Vagina (tissue), 2 donors: ENCODE results near the gene UBQLNL. TPM values are rescaled to one million over a fixed set of nuclear protein-coding genes. Genes with fewer than 3 reads are reported as not detected.

Experiments used
- DNase-seq, 2 donors: peaks; one replicate each; pipeline ENCODE4 v3.0.0-alpha.2; 2017; ENCODE audit errors: extremely low spot score in 2 of 2
- H3K27ac ChIP-seq: fragments of 200-600 bp; sonication (generic); one replicate; pipeline ENCODE4 v1.5.1; 2019
- H3K27me3 ChIP-seq: fragments of 200-600 bp; sonication (generic); one replicate; pipeline ENCODE4 v1.5.1; 2019
- H3K36me3 ChIP-seq, 2 donors: fragments of 200-600 bp; sonication (generic); one replicate each; pipeline ENCODE4 v1.5.1; 2017 to 2019
- H3K4me1 ChIP-seq: fragments of 200-600 bp; sonication (generic); one replicate; pipeline ENCODE4 v1.5.1; 2019
- H3K4me3 ChIP-seq, 2 donors: fragments of 200-600 bp; sonication (generic); 1 replicate in 1 of 2; 2 replicates in 1 of 2; pipeline ENCODE4 v1.5.1; 2016 to 2019
- H3K9me3 ChIP-seq: fragments of 200-600 bp; sonication (generic); one replicate; pipeline ENCODE4 v1.5.1; 2019
- POLR2A ChIP-seq, 2 donors: fragments of 450-650 bp; IDR thresholded peaks; one replicate each; pipeline ENCODE4 v1.6.1; 2017; ENCODE audit warnings: antibody characterized with exemption in 2 of 2, mild to moderate bottlenecking in 2 of 2, moderate library complexity in 2 of 2
- POLR2AphosphoS5 ChIP-seq, 2 donors: sonication (generic); formaldehyde crosslinking; IDR thresholded peaks; one replicate each; pipeline ENCODE4 v1.9.0; 2017; ENCODE audit warnings: antibody characterized with exemption in 2 of 2, mild to moderate bottlenecking in 2 of 2, low read depth in 1 of 2; ENCODE audit not compliant: insufficient read depth in 1 of 2
- intact Hi-C: fragments of 100-400 bp; cut with DNase I; formaldehyde crosslinking; loops from one replicate; pipeline ENCODE4 v1.15.1; 2023
- total RNA-seq: library from RNA; depleted of rRNA; stranded (reverse); fragments of >200 nt; gene quantifications from one replicate; pipeline ENCODE4 v1.2.3, GENCODE V29; 2016
- TF ChIP-seq, protein P1 (sequence below), 3 experiments: fragments of 450-650 bp in 2 of 3; fragments of 200-600 bp in 1 of 3; sonication (generic) in 1 of 3; IDR thresholded peaks; one replicate each; pipeline ENCODE4 v1.5.1; 2017 to 2019; ENCODE audit warnings: antibody characterized with exemption in 3 of 3, mild to moderate bottlenecking in 2 of 3, moderate library complexity in 2 of 3

Gene UBQLNL, protein sequence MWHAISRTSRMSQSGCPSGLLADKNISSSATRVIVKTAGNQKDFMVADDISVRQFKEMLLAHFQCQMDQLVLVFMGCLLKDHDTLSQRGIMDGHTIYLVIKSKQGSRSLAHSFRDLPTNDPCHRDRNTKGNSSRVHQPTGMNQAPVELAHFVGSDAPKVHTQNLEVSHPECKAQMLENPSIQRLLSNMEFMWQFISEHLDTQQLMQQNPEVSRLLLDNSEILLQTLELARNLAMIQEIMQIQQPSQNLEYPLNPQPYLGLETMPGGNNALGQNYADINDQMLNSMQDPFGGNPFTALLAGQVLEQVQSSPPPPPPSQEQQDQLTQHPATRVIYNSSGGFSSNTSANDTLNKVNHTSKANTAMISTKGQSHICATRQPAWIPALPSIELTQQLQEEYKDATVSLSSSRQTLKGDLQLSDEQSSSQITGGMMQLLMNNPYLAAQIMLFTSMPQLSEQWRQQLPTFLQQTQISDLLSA
- total RNA-seq: 0.98 TPM

DNA sequence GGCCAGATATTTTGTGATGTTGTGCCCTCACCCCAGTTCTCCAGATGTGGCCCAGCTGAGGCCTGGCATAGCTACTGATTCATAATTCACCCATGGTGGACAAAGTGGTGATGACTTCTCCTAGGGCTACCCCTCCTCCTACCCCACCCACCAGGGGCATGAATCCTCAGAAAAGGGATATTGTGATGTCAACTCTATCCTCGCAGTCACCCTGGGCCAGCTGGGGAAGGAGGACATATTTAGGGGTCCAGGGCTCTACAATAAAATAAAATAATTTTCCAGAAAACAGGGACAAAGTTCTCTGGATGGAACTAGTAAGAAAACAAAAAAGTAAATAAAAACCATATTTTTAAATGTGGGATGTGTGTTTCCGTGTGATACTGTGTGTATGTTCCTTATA is at the start of gene UBQLNL:
Gene UBQLNL (minus strand): TSS at position 101 of the 400 bp plus-strand sequence. CDS start 258 bp downstream, outside the sequence.
- no peaks in the 10 kb centered on the region for H3K9me3 ChIP-seq
- H3K27me3 ChIP-seq: no peaks in the 10 kb centered on the region
- no peak for DNase-seq
- intact Hi-C loops: no loop called here
- no peaks in the 10 kb centered on the region for H3K4me1 ChIP-seq
- H3K36me3 ChIP-seq: no peaks in the 10 kb centered on the region
- TF ChIP-seq, protein P1, sequence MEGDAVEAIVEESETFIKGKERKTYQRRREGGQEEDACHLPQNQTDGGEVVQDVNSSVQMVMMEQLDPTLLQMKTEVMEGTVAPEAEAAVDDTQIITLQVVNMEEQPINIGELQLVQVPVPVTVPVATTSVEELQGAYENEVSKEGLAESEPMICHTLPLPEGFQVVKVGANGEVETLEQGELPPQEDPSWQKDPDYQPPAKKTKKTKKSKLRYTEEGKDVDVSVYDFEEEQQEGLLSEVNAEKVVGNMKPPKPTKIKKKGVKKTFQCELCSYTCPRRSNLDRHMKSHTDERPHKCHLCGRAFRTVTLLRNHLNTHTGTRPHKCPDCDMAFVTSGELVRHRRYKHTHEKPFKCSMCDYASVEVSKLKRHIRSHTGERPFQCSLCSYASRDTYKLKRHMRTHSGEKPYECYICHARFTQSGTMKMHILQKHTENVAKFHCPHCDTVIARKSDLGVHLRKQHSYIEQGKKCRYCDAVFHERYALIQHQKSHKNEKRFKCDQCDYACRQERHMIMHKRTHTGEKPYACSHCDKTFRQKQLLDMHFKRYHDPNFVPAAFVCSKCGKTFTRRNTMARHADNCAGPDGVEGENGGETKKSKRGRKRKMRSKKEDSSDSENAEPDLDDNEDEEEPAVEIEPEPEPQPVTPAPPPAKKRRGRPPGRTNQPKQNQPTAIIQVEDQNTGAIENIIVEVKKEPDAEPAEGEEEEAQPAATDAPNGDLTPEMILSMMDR (IDR thresholded peaks at IDR 0.05): no peak
- TF ChIP-seq POLR2AphosphoS5 (IDR thresholded peaks at IDR 0.05; ENCODE audit: insufficient read depth in 1 of 2, low read depth in 1 of 2) (no peak), POLR2A (IDR thresholded peaks at IDR 0.05) (no peak)
- no peak within 1 kb of the TSS for H3K4me3 ChIP-seq
- no peak within 1 kb of the TSS for H3K27ac ChIP-seq

DNA sequence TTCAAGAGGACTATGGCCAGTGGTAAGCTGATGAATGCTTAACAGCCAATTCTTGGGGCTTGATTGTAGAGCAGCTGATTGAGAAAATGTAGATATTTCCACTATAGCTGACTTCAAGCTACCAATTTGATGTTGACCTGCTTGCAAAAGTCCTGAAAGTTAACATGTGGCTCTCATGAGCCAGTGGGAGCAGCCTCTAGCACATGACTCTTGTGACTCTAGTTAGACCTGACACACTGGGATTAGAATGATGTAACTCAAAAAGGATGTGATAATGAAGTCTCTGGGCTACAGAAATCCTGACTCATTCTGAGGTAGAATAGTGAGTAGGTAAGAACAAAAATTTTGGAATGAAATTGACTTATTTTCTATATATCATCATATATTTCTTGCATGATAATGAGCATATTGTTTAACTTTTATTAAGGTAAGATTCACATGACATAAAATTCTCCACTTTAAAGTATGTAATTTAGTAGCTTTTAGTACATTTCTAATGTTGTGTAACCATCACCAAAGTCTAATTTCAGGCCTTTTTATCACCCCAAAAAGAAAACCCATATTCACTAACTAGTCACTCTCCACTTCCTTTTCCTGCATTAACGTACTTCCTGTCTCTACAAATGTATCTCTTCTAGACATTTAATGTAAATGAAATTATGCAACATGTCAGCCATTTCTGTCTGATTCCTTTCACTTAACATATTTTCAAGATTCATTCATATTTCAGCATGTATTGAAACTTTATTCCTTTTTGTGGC is 47.9 kb upstream of the UBQLNL start:
- Histone ChIP-seq H3K36me3 (no peaks in the 10 kb centered on the region), H3K27me3 (no peaks in the 10 kb centered on the region), H3K9me3 (no peaks in the 10 kb centered on the region), H3K4me1 (no peaks in the 10 kb centered on the region), H3K27ac (no peak overlapping the region), H3K4me3 (no peak overlapping the region)
- intact Hi-C loops: no loop called here
- DNase-seq: no peak
- TF ChIP-seq, protein P1 (IDR thresholded peaks at IDR 0.05): no peak
- TF ChIP-seq POLR2A (IDR thresholded peaks at IDR 0.05) (no peak), POLR2AphosphoS5 (IDR thresholded peaks at IDR 0.05; ENCODE audit: insufficient read depth in 1 of 2, low read depth in 1 of 2) (no peak)

DNA sequence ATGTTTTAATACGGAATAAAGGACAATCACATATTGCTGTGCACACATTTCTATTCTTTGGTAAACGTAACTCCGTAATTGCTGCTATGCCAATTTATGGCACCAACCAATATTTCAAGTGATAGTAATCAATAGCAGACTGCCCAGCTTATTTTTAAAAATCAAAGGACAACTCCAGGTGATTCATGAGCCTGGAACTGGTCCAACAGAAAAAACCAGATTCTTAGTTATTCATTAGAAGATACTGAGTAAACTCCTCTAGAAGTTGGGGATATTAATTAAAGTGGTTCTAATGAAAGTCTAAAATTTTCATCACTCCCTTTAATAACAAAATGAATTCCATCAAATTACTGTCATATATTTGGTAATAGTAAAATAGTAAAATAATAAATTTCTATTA is 41.3 kb upstream of the UBQLNL start:
- TF ChIP-seq POLR2A (IDR thresholded peaks at IDR 0.05) (no peak), POLR2AphosphoS5 (IDR thresholded peaks at IDR 0.05; ENCODE audit: insufficient read depth in 1 of 2, low read depth in 1 of 2) (no peak)
- TF ChIP-seq, protein P1 (IDR thresholded peaks at IDR 0.05): no peak
- Histone ChIP-seq H3K36me3 (no peaks in the 10 kb centered on the region), H3K4me1 (no peaks in the 10 kb centered on the region), H3K4me3 (no peak overlapping the region), H3K9me3 (no peaks in the 10 kb centered on the region), H3K27ac (no peak overlapping the region), H3K27me3 (no peaks in the 10 kb centered on the region)
- intact Hi-C loops: no loop called here
- no peak for DNase-seq

DNA sequence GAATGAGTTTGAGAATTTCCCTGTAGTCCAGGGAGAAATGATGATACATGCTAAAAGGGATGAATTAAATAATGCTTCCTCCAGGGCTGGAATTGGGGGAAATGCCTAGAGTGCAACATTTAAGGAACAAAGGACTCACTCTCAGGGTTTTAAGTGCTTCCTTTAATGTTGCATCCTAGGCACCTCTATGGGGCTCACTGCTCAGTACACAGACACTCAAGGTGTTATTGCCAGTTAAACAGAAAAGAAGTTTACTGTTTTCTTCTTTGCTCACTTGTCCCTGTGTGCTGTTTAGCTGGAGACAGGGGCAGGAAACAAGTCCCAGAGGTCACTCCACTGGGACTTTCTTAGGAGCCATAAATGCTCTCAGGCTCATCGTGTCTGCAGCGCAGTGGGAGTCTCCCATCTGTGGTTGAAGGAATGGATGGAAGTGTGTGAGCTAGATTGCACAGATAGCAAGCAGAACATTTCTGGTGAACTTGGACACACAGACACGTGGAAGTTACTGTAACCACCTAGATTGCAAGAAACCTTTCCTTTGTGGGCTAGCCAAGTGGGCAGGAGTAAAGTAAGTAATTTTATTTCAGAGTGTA is 40.2 kb upstream of the UBQLNL start:
- TF ChIP-seq, protein P1 (IDR thresholded peaks at IDR 0.05): no peak
- no peak for TF ChIP-seq POLR2A (IDR thresholded peaks at IDR 0.05)
- no peak for TF ChIP-seq POLR2AphosphoS5 (IDR thresholded peaks at IDR 0.05; ENCODE audit: insufficient read depth in 1 of 2, low read depth in 1 of 2)
- intact Hi-C loops: no loop called here
- no peaks in the 10 kb centered on the region for H3K4me1 ChIP-seq
- no peaks in the 10 kb centered on the region for H3K36me3 ChIP-seq
- DNase-seq: no peak
- H3K9me3 ChIP-seq: no peaks in the 10 kb centered on the region
- no peak overlapping the region for H3K27ac ChIP-seq
- no peaks in the 10 kb centered on the region for H3K27me3 ChIP-seq
- H3K4me3 ChIP-seq: no peak overlapping the region
